AG04450 (cell line): ENCODE data around the gene SLC22A7. TPM values are rescaled to one million over a fixed set of nuclear protein-coding genes. Genes with fewer than 3 reads are reported as not detected.

ENCODE experiments used
- CTCF ChIA-PET: fragments of 300-600, 350-600 bp; formaldehyde crosslinking; extraction: SDS; loops from one replicate; lab custom pipeline; 2022; ENCODE audit warnings: antibody characterized with exemption, inconsistent platforms; lab: Charles Lee
- POLR2A ChIA-PET: fragments of 350-600 bp; formaldehyde crosslinking; extraction: SDS; loops from one replicate; lab custom pipeline; 2021; ENCODE audit warnings: antibody characterized with exemption, inconsistent platforms; lab: Yijun Ruan, JAX
- DNase-seq: peaks from one replicate; pipeline ENCODE4 v3.0.0-alpha.2; 2011; ENCODE audit warnings: low read depth, low spot score
- H3K27ac ChIP-seq: one replicate; pipeline ENCODE4 v1.5.1; 2012; ENCODE audit warnings: low read depth, low read length, control low read depth
- H3K27me3 ChIP-seq: one replicate; pipeline ENCODE4 v1.6.0; 2012; ENCODE audit warnings: low read length; ENCODE audit not compliant: control insufficient read depth, insufficient read depth
- H3K4me3 ChIP-seq: 2 replicates; pipeline ENCODE4 v1.5.1; 2011; ENCODE audit warnings: mild to moderate bottlenecking, low read depth, low read length, control low read depth
- H3K9me3 ChIP-seq: 2 replicates; pipeline ENCODE4 v1.5.1; 2012; ENCODE audit warnings: low read length; ENCODE audit not compliant: control insufficient read depth, insufficient read depth
- polyA plus RNA-seq: library from polyadenylated mRNA; depleted of rRNA; stranded (reverse); fragments of >200 nt; gene quantifications from 2 replicates; pipeline ENCODE4 v1.2.3, GENCODE V29; 2011
- TF ChIP-seq, protein P1 (sequence below): IDR thresholded peaks from 2 replicates; pipeline ENCODE4 v1.5.1; 2011; ENCODE audit warnings: low read depth, low read length, control low read depth, inconsistent platforms

Gene SLC22A7
- polyA plus RNA-seq, 1 experiment = not detected

DNA sequence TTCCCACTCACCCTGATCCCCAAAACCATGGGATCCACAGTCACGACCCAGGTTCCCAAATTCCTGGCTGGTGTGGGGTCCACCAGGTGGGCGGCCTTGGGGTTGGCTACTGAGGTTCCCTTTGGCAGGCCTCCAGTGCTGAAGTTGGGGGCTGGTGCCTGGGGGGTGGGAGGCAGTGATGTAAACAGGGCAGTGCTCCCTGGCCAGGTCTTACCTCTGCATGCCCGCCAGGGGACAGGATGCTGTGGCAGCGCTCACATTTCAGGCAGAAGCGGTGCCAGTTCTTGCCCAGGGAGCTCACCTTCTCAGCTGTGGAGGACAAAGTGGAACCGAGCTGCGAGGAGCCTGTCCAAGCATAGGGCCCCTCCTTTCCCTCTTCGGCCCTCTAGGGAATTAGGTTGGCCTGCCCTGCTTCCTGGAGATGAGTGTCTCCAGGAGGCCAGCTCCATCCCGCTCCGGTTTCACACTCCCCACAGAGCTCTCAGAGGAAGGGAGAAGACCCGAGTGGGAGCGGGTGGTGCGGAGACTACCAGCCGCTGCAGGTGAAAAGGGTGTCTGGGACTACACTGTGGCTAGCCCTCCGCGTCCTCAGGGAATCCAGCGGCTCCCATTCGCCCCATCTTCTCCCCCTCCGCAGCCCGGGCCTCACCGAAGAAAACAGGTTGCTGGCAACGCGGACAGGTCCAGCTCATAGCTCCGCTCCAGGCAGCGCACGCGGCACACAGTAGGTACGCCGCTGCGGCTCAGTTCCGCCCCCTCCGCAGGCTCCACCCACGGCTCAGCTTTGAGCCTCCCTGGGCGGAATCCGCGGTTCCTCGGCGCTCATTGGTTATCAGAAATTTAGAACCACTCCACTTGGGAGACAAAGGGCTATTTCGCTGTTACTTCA lies 10.3 kb downstream of the SLC22A7 start, which contains the start of gene CRIP3:
Gene CRIP3 (minus strand): TSS at position 726 of the 889 bp plus-strand sequence. CDS start 34 bp downstream, at position 692.
- TF ChIP-seq, protein P1, sequence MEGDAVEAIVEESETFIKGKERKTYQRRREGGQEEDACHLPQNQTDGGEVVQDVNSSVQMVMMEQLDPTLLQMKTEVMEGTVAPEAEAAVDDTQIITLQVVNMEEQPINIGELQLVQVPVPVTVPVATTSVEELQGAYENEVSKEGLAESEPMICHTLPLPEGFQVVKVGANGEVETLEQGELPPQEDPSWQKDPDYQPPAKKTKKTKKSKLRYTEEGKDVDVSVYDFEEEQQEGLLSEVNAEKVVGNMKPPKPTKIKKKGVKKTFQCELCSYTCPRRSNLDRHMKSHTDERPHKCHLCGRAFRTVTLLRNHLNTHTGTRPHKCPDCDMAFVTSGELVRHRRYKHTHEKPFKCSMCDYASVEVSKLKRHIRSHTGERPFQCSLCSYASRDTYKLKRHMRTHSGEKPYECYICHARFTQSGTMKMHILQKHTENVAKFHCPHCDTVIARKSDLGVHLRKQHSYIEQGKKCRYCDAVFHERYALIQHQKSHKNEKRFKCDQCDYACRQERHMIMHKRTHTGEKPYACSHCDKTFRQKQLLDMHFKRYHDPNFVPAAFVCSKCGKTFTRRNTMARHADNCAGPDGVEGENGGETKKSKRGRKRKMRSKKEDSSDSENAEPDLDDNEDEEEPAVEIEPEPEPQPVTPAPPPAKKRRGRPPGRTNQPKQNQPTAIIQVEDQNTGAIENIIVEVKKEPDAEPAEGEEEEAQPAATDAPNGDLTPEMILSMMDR = peak; percentile 33
- no peaks in the 10 kb centered on the region; the same call in 1 of the 2 replicates for H3K9me3 ChIP-seq
- H3K4me3 ChIP-seq = peak within 1 kb of the TSS; percentile 31
- CTCF ChIA-PET = interaction anchor here (1.8 kb wide), 1 partner anchor 27 kb away, joined by 4 read pairs; no protein-coding TSS in a partner anchor
- H3K27me3 ChIP-seq = peaks cover 36% of the 10 kb centered on the region
- no peak for DNase-seq
- POLR2A ChIA-PET = no interaction called here
- H3K27ac ChIP-seq = no peak within 1 kb of the TSS

DNA sequence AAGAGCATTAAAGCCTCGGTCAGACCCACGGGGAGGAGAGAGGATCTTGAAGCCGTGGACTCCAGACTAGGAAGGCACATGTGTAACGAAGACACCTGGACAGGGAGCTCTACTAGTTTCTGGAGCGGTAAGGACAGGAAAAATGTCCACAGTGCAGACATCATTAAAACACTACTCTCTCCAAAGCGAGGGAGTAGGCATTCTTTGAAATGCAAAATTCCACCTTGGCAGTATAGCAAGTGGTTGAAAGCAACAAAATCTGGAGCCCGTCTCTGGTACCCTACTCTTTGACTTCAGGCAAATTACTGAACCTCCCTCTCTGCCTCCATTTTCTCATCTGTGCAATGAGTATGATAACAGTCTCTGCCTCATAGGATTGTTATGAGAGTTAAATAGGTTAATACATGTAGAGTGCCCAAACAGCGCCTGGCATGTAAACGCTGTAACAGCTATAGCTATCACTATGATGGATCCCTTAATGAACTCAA lies 11.0 kb downstream of the SLC22A7 start:
- Histone ChIP-seq H3K9me3 (no peaks in the 10 kb centered on the region; the same call in 1 of the 2 replicates), H3K27me3 (peaks cover 33% of the 10 kb centered on the region), H3K27ac (no peak overlapping the region), H3K4me3 (peak overlapping the region; percentile 31; the same call in 1 of the 2 replicates)
- ChIA-PET POLR2A (no interaction called here), CTCF (interaction anchor here (1.8 kb wide), 1 partner anchor 26 kb away, joined by 4 read pairs; no protein-coding TSS in a partner anchor)
- no peak for DNase-seq
- TF ChIP-seq, protein P1 = no peak

DNA sequence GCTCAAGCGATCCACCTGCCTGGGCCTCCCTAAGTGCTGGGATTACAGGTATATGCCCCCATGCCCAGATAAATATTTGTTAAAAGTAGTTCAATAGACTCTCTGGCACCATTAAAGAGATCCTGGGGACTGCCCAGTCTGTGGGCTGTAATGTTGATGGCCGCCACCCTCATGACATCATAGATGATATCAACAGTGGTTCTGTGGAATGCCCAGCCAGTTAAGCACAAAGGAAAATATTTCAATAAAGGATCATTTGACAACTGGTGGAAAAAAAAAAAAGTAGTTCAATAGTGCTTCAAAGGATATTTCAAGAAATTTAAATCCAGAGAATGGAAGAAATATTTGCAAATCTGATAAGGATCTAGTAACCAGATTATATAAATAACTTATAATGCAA lies 12.1 kb downstream of the SLC22A7 start:
- no peak overlapping the region for H3K4me3 ChIP-seq
- CTCF ChIA-PET = interaction anchor here (1.8 kb wide), 1 partner anchor 25 kb away, joined by 4 read pairs; no protein-coding TSS in a partner anchor
- H3K27me3 ChIP-seq = peaks cover 41% of the 10 kb centered on the region
- POLR2A ChIA-PET = no interaction called here
- TF ChIP-seq, protein P1 = no peak
- DNase-seq = no peak
- no peak overlapping the region for H3K27ac ChIP-seq
- no peaks in the 10 kb centered on the region; the same call in 1 of the 2 replicates for H3K9me3 ChIP-seq

DNA sequence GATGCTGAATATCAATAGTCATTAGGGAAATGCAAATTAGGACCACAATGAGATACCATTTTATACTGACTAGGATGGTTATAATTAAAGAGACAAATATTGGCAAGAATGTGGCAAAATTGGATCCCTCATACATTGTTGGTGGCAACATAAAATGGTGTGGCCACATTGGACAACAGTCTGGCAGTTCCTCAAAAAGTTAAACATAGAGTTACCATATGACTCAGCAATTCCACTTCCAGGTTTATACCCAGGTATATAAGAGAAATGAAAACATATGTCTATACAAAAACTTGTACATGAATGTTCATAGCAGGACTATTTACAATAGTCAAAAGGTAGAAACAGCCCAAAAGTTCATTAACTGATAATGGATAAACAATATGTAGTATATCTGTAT lies 12.6 kb downstream of the SLC22A7 start:
- TF ChIP-seq, protein P1 = no peak
- POLR2A ChIA-PET = no interaction called here
- CTCF ChIA-PET = no interaction called here

More for the DNA sequence above, 12.6 kb downstream of the SLC22A7 start:
- Histone ChIP-seq H3K9me3 (no peaks in the 10 kb centered on the region; the same call in 1 of the 2 replicates), H3K27ac (no peak overlapping the region), H3K4me3 (no peak overlapping the region), H3K27me3 (peaks cover 42% of the 10 kb centered on the region)
- no peak for DNase-seq
